Lower leg skin (tissue), 4 donors: ENCODE results near the gene SLC19A2. TPM values are rescaled to one million over a fixed set of nuclear protein-coding genes. Genes with fewer than 3 reads are reported as not detected.

Experiments
- DNase-seq, 2 donors: peaks; one replicate each; pipeline ENCODE4 v3.0.0-alpha.2; 2019; ENCODE audit warnings: low spot score in 2 of 2
- H3K4me3 ChIP-seq: fragments of 200-600 bp; sonication (generic); 2 replicates; pipeline ENCODE4 v1.5.1; 2017; ENCODE audit warnings: mild to moderate bottlenecking, low read depth; ENCODE audit not compliant: poor library complexity, severe bottlenecking
- POLR2A ChIP-seq, 2 donors: fragments of 450-650 bp; IDR thresholded peaks; one replicate each; pipeline ENCODE4 v1.6.1; 2016 to 2017; ENCODE audit warnings: antibody characterized with exemption in 2 of 2, mild to moderate bottlenecking in 1 of 2, moderate library complexity in 1 of 2
- WGBS, 2 donors: methylation state at CpG; one replicate each; pipeline ENCODE4 v1.1.5; 2018; 5-methylcytosine and 5-hydroxymethylcytosine counted together
- intact Hi-C: fragments of 100-400 bp; cut with DNase I; formaldehyde crosslinking; loops from one replicate; pipeline ENCODE4 v1.15.0; 2023; ENCODE audit warnings: low total_unique reads
- total RNA-seq, 4 donors: library from RNA; depleted of rRNA; stranded (reverse); fragments of >200 nt; gene quantifications; one replicate each; pipeline ENCODE4 v1.1.0, GENCODE V29; 2016
- TF ChIP-seq, protein P1 (sequence below), 3 donors: fragments of 450-650 bp; IDR thresholded peaks; one replicate each; pipeline ENCODE4 v1.5.1; 2016; ENCODE audit warnings: antibody characterized with exemption in 3 of 3, mild to moderate bottlenecking in 3 of 3, moderate library complexity in 2 of 3

SLC19A2 gene
- total RNA-seq, 4 donors from 2014 or later, result 25.2 to 37.4 (median 35.1) TPM

DNA sequence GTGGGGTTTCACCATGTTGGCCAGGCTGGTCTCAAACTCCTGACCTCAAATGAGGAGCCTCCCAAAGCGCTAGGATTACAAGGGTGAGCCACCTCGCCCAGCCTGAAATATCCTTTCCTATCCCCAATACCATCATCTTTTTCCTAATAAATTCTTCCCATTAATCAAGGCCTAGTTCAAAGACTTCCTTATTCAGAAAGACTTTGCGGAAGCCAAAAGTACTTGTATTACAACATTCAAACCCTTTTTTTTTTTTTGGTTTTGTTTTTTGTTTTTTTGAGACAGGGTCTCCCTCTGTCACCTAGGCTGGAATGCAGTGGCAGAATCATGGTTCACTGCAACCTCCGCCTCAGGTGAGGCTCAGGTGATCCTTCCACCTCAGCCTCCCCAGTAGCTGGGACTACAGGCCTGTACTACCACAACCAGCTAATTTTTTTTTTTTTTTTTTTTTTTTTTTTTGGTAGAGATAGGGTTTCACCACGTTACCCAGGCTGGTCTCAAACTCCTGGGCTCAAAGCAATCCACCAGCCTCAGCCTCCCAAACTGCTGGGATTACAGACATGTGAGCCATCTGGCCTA is 7.6 kb downstream of the SLC19A2 start:
- intact Hi-C loops, result no loop called here
- no peak for TF ChIP-seq POLR2A (IDR thresholded peaks at IDR 0.05)
- TF ChIP-seq, protein P1, sequence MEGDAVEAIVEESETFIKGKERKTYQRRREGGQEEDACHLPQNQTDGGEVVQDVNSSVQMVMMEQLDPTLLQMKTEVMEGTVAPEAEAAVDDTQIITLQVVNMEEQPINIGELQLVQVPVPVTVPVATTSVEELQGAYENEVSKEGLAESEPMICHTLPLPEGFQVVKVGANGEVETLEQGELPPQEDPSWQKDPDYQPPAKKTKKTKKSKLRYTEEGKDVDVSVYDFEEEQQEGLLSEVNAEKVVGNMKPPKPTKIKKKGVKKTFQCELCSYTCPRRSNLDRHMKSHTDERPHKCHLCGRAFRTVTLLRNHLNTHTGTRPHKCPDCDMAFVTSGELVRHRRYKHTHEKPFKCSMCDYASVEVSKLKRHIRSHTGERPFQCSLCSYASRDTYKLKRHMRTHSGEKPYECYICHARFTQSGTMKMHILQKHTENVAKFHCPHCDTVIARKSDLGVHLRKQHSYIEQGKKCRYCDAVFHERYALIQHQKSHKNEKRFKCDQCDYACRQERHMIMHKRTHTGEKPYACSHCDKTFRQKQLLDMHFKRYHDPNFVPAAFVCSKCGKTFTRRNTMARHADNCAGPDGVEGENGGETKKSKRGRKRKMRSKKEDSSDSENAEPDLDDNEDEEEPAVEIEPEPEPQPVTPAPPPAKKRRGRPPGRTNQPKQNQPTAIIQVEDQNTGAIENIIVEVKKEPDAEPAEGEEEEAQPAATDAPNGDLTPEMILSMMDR (IDR thresholded peaks at IDR 0.05), result no peak
- H3K4me3 ChIP-seq, result no peak overlapping the region
- 89 to 95% methylated on average over 5 of the region's 5 CpGs for WGBS, 2 donors
- no peak for DNase-seq

DNA sequence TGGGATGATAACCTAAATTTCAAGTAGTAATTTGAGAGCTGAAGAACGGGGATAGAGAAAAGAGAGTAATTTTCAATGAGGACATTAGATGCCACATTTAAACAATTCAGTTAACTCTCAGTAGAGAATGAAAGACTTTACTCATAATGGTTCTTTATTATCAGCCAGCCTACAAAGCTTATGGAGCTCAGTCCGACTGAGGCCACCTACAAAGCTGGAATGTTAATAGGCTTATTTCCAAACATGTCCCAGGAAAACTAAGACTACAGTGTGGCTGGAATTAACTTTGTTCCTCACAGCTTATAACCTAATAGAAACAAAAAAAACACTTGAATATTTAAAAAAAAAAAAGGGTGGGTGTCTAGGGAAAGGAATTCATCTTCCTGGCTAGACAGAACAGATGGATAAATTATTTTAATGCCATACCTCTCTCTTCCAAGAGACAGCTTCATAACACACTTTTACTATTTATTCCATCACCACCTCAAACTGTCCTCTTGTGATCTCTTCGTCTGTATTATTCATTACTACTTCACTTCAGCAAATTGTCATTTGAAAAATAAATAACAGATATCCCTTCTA is 9.8 kb downstream of the SLC19A2 start:
- TF ChIP-seq POLR2A (IDR thresholded peaks at IDR 0.05), result no peak
- TF ChIP-seq, protein P1 (IDR thresholded peaks at IDR 0.05), result no peak
- 76 to 86% methylated on average over 3 of the region's 3 CpGs for WGBS, 2 donors

GRCh38 chr1:169474302-169474995 is 11.3 kb downstream of the SLC19A2 start:
- DNase-seq, result no peak
- no peak overlapping the region for H3K4me3 ChIP-seq
- WGBS, 2 donors, result 75 to 84% methylated on average over 1 of the region's 1 CpG
- TF ChIP-seq POLR2A (IDR thresholded peaks at IDR 0.05), result no peak
- TF ChIP-seq, protein P1 (IDR thresholded peaks at IDR 0.05), result no peak
- intact Hi-C loops, result no loop called here

More for the DNA sequence above, 9.8 kb downstream of the SLC19A2 start:
- no peak for DNase-seq
- intact Hi-C loops, result no loop called here
- no peak overlapping the region for H3K4me3 ChIP-seq

GRCh38 chr1:169473347-169473746 is 12.4 kb downstream of the SLC19A2 start:
- WGBS, 2 donors, result 83 to 87% methylated on average over 5 of the region's 5 CpGs
- TF ChIP-seq, protein P1 (IDR thresholded peaks at IDR 0.05), result no peak
- no peak for TF ChIP-seq POLR2A (IDR thresholded peaks at IDR 0.05)
- intact Hi-C loops, result no loop called here
- no peak for DNase-seq
- H3K4me3 ChIP-seq, result no peak overlapping the region

GRCh38 chr1:169472738-169473137 is 13.0 kb downstream of the SLC19A2 start:
- TF ChIP-seq, protein P1 (IDR thresholded peaks at IDR 0.05), result no peak
- no peak for TF ChIP-seq POLR2A (IDR thresholded peaks at IDR 0.05)
- DNase-seq, result no peak
- no peak overlapping the region for H3K4me3 ChIP-seq
- intact Hi-C loops, result no loop called here
- WGBS, 2 donors, result 95 to 97% methylated on average over 3 of the region's 3 CpGs
